Osteocyte (in vitro differentiated cells): ENCODE results near the gene TMEM108. TPM values are rescaled to one million over a fixed set of nuclear protein-coding genes. Genes with fewer than 3 reads are reported as not detected.
"Not testable (repeated sequence)": the region's sequence is repeated elsewhere in the genome, so short reads cannot be mapped to it uniquely, and the experiment has no call there.

Source experiments
- DNase-seq: peaks from one replicate; pipeline ENCODE4 v3.0.0; 2021; ENCODE audit warnings: mixed read lengths; ENCODE audit not compliant: unreplicated experiment; ENCODE audit errors: extremely low spot score
- H3K27ac Mint-ChIP-seq: one replicate; pipeline ENCODE4 v1.8.0; 2021; ENCODE audit warnings: mild to moderate bottlenecking, mixed read lengths; ENCODE audit not compliant: unreplicated experiment
- H3K27me3 Mint-ChIP-seq: one replicate; pipeline ENCODE4 v1.8.0; 2021; ENCODE audit warnings: mixed read lengths; ENCODE audit not compliant: unreplicated experiment
- H3K36me3 Mint-ChIP-seq: one replicate; pipeline ENCODE4 v1.8.0; 2021; ENCODE audit warnings: mixed read lengths; ENCODE audit not compliant: unreplicated experiment
- H3K4me1 Mint-ChIP-seq: one replicate; pipeline ENCODE4 v1.8.0; 2021; ENCODE audit warnings: mixed read lengths; ENCODE audit not compliant: unreplicated experiment
- H3K4me3 Mint-ChIP-seq: one replicate; pipeline ENCODE4 v1.8.0; 2021; ENCODE audit warnings: mild to moderate bottlenecking, moderate library complexity, mixed read lengths; ENCODE audit not compliant: unreplicated experiment
- H3K9me3 Mint-ChIP-seq: one replicate; pipeline ENCODE4 v1.8.0; 2021; ENCODE audit warnings: mixed read lengths; ENCODE audit not compliant: unreplicated experiment
- long read RNA-seq: library from polyadenylated mRNA; unstranded; transcript quantifications from one replicate; pipeline ENCODE4 v2.0.0, GENCODE V29; 2021
- total RNA-seq: library from RNA; stranded (reverse); gene quantifications from 2 replicates; pipeline ENCODE4 v1.2.1, GENCODE V29; 2021
- TF ChIP-seq, protein P1 (sequence below): fragments of 200-600 bp; sonication (generic); IDR thresholded peaks from 2 replicates; pipeline ENCODE4 v1.5.0; 2021; ENCODE audit warnings: antibody characterized with exemption, mild to moderate bottlenecking, moderate library complexity

The TMEM108 gene
- 3.7 and 5.1 TPM in 2 replicates for total RNA-seq
- long read RNA-seq, result 0 reads

- peak within 1 kb of the TSS; percentile 69 for H3K4me3 Mint-ChIP-seq
- DNase-seq, result peak; percentile 92
- no peaks in the 10 kb centered on the region for H3K9me3 Mint-ChIP-seq
- TF ChIP-seq, protein P1, sequence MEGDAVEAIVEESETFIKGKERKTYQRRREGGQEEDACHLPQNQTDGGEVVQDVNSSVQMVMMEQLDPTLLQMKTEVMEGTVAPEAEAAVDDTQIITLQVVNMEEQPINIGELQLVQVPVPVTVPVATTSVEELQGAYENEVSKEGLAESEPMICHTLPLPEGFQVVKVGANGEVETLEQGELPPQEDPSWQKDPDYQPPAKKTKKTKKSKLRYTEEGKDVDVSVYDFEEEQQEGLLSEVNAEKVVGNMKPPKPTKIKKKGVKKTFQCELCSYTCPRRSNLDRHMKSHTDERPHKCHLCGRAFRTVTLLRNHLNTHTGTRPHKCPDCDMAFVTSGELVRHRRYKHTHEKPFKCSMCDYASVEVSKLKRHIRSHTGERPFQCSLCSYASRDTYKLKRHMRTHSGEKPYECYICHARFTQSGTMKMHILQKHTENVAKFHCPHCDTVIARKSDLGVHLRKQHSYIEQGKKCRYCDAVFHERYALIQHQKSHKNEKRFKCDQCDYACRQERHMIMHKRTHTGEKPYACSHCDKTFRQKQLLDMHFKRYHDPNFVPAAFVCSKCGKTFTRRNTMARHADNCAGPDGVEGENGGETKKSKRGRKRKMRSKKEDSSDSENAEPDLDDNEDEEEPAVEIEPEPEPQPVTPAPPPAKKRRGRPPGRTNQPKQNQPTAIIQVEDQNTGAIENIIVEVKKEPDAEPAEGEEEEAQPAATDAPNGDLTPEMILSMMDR, result no peak
- H3K27me3 Mint-ChIP-seq, result peaks cover 64% of the 10 kb centered on the region
- no peaks in the 10 kb centered on the region for H3K36me3 Mint-ChIP-seq
- peaks cover 15% of the 10 kb centered on the region for H3K4me1 Mint-ChIP-seq
- no peak within 1 kb of the TSS for H3K27ac Mint-ChIP-seq
Observed at GRCh38 chr3:133038089-133038730, at the start of gene TMEM108. Gene TMEM108, plus strand, starts transcription at chr3:133038391.

DNA sequence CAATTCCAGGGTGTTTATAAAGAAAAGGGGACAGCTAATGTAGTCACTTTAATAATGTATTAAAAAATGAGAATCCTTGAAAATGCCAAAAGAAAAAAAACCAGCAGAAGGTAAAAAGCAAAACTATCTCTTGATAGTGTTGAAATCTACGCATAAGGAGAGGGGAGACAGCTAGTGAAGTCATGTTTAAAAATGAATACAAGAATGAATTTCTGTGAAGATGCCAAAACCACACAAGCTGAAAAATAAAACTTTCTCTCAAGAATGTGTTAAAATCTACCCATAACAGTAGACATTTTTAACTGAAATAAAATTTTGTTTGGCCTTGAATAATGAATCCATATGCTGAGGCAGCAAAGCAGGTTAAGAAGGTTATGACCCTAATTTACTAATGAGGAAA is 42.2 kb upstream of the TMEM108 start:
- Mint-ChIP-seq H3K9me3 (no peaks in the 10 kb centered on the region), H3K27ac (no peak overlapping the region), H3K27me3 (peaks cover 40% of the 10 kb centered on the region)

DNA sequence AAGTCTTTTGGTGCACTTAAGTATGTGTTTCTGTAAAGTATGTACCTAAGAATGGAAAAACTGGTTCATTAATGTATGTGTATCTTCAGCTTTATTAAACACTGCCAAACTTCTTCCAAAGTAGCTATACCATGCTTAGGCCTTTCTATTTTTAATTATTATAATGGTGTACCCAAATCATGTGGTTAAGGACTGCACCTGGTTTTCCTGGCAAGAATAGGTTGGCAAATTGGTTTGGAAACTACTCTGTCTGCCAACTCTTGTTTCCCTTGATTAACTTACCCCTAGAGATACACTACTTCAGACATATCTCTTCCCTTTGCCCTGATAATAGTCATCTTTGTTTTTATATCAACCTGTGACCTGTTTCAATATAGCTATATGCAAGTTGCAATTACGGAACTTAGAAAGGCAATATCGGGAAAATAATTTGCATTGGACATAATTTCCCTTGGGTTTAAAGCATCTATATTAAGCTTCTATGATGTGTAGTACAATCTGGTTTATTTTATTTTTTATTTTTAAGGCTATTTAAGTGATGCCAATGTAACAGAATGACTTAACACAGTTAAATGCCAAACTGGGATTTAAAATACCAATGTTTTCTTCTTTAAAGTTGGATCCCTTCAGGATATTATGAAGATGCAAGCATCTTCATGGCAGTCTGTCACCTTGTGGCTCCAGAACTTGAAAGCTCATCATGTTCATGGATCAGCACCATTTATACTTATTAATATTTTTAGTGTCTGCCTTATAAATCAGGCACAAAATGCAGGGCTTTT is 40.6 kb upstream of the TMEM108 start:
- TF ChIP-seq, protein P1, result no peak
- H3K4me3 Mint-ChIP-seq, result no peak overlapping the region
- H3K9me3 Mint-ChIP-seq, result no peaks in the 10 kb centered on the region
- no peaks in the 10 kb centered on the region for H3K4me1 Mint-ChIP-seq
- H3K36me3 Mint-ChIP-seq, result no peaks in the 10 kb centered on the region
- no peak for DNase-seq
- H3K27me3 Mint-ChIP-seq, result peaks cover 28% of the 10 kb centered on the region
- no peak overlapping the region for H3K27ac Mint-ChIP-seq

More for the DNA sequence above, 42.2 kb upstream of the TMEM108 start:
- Mint-ChIP-seq H3K36me3 (no peaks in the 10 kb centered on the region), H3K4me1 (no peaks in the 10 kb centered on the region), H3K4me3 (no peak overlapping the region)
- TF ChIP-seq, protein P1, result no peak
- DNase-seq, result no peak

DNA sequence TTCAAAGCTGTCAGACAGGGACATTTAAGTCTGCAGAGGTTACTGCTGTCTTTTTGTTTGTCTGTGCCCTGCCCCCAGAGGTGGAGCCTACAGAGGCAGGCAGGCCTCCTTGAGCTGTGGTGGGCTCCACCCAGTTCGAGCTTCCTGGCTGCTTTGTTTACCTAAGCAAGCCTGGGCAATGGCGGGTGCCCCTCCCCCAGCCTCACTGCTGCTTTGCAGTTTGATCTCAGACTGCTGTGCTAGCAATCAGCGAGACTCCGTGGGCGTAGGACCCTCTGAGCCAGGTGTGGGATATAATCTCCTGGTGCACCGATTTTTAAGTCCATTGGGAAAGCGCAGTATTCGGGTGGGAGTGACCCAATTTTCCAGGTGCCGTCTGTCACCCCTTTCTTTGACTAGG is 33.2 kb upstream of the TMEM108 start:
- not testable (repeated sequence) for H3K27ac Mint-ChIP-seq, H3K36me3 Mint-ChIP-seq, H3K4me3 Mint-ChIP-seq, DNase-seq, H3K4me1 Mint-ChIP-seq, H3K27me3 Mint-ChIP-seq
- peaks cover 12% of the 10 kb centered on the region for H3K9me3 Mint-ChIP-seq

DNA sequence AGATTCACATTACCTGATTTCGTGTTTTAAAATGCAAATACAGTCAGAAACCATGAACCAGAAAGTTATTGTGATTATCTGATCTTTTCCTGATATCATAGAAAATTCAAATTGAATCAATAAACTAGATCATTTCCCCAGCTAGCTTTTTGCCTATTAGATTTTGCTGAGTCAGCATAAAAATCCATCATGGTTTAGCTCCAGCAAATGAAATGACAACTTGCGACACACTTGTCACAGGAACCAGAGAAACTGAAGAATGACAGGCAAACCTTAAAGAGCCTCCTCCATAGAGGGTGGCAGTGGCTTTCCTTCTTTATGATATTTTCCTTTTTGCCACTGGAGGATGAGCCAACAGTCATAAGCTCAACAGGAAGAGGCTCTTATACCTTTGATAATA is 30.6 kb upstream of the TMEM108 start:
- Mint-ChIP-seq H3K27me3 (peaks cover 2% of the 10 kb centered on the region), H3K9me3 (peaks cover 15% of the 10 kb centered on the region), H3K36me3 (no peaks in the 10 kb centered on the region), H3K4me3 (no peak overlapping the region), H3K4me1 (no peaks in the 10 kb centered on the region), H3K27ac (no peak overlapping the region)
- DNase-seq, result no peak
- TF ChIP-seq, protein P1, result no peak
